NK-92 (cell line): ENCODE measurements around the gene GJA3.

Source experiments
- DNase-seq: peaks from one replicate; lab custom pipeline; 2025; ENCODE audit not compliant: unreplicated experiment; lab: John Stamatoyannopoulos, UW

The GJA3 gene

DNA sequence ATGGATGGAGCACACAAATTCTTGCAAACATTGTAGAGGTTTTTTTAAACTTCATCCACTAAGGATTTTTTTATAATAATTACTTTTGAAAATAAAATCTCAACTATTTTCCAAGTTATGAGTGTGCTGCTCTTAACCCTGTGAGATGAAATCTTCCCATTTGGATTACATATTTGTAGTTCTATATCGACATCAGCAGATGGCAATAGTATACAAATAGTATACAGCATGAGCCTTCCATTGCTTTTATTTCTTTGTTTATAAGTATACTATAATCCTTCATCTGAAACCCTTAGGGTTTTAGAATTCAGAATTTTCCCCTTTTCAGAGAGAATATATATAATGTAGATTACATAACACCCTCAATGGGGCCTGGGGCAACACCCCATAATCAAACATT is 70.5 kb downstream of the GJA3 start:
- no peak for DNase-seq
